ENCODE data around the gene OR5B2.

The OR5B2 gene

DNA sequence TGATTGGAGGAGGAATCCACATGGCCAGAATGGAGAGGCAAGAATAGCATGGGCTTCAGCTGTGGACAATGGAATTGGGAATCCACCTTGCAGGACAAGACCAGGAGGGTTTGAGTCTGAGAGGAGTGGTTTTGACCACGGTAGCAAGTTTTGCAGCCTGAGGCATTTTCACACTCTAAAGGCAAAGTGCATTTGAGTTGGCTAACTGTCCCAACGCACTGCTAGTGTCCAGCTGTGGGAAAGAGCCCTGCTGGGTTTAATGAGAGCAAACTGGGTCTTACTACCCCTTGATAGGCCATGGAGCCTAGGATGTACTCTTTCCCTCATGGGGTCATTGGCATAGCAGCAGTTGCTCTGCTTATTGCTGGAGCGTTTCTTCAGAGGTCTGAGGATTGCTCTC lies at the start of gene OR5B2:
TSS of gene OR5B2 (minus strand) at position 101 of the 400 bp plus-strand sequence. CDS start 4,860 bp downstream, outside the sequence.
- no peaks in the 10 kb centered on the region for H3K36me3 ChIP-seq (ENCODE audit: control insufficient read depth, insufficient read depth, low read length)
- H3K27ac ChIP-seq (ENCODE audit: low read depth, low read length) = no peak within 1 kb of the TSS
- no peaks in the 10 kb centered on the region for H3K9me3 ChIP-seq (ENCODE audit: control insufficient read depth, insufficient read depth, low read length)
- H3K9ac ChIP-seq (ENCODE audit: low read depth, low read length) = no peak within 1 kb of the TSS
- peaks cover 19% of the 10 kb centered on the region for H3K4me1 ChIP-seq (ENCODE audit: control insufficient read depth, insufficient read depth, low read length)
- H3K4me3 ChIP-seq (ENCODE audit: low read depth, low read length) = no peak within 1 kb of the TSS
- no peaks in the 10 kb centered on the region for H3K27me3 ChIP-seq (ENCODE audit: control insufficient read depth, insufficient read depth, low read length)

DNA sequence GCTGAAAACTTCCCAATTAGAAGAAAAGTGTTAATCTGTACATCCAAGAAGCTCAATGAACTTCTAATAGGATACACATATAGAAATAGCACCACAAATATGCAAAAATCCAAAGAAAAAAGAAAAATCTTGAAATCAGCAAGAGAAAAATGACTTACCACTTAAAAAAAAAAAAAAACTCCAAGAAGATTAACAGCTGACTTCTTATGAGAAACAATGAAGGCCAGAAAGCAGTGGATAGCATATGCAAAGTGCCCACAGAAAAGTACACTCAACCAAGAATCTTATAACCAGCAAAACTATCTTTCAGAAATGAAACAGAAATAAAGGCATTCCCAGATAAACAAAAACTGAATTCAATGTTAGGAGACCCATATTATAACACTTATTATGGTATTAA lies 44.0 kb upstream of the OR5B2 start:
- Histone ChIP-seq H3K36me3 (ENCODE audit: control insufficient read depth, insufficient read depth, low read length) (no peaks in the 10 kb centered on the region), H3K4me3 (ENCODE audit: low read depth, low read length) (no peak overlapping the region), H3K9me3 (ENCODE audit: control insufficient read depth, insufficient read depth, low read length) (peaks cover 41% of the 10 kb centered on the region), H3K4me1 (ENCODE audit: control insufficient read depth, insufficient read depth, low read length) (no peaks in the 10 kb centered on the region), H3K9ac (ENCODE audit: low read depth, low read length) (no peak overlapping the region), H3K27ac (ENCODE audit: low read depth, low read length) (no peak overlapping the region), H3K27me3 (ENCODE audit: control insufficient read depth, insufficient read depth, low read length) (no peaks in the 10 kb centered on the region)

DNA sequence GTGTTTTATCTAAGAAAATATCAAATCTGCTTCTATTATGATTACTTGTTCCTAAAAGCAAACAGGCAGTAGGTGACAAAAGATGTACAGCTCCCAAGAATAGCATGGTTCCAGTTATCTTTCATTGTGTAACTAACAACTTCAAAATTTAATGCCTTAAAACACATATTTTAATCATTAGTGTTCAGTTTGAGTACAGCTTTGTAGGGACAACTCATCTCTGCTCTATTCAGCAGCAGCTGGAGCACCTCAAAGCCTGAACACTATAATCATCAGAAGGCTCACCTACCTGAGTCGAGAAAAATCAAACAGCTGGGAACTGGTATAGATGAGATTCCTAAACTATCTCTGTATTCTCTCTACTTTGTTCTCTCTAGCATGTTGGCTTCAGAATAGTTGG lies 38.4 kb upstream of the OR5B2 start:
- Histone ChIP-seq H3K36me3 (ENCODE audit: control insufficient read depth, insufficient read depth, low read length) (no peaks in the 10 kb centered on the region), H3K27me3 (ENCODE audit: control insufficient read depth, insufficient read depth, low read length) (no peaks in the 10 kb centered on the region), H3K9me3 (ENCODE audit: control insufficient read depth, insufficient read depth, low read length) (peaks cover 23% of the 10 kb centered on the region), H3K4me1 (ENCODE audit: control insufficient read depth, insufficient read depth, low read length) (no peaks in the 10 kb centered on the region), H3K27ac (ENCODE audit: low read depth, low read length) (no peak overlapping the region), H3K9ac (ENCODE audit: low read depth, low read length) (no peak overlapping the region), H3K4me3 (ENCODE audit: low read depth, low read length) (no peak overlapping the region)

DNA sequence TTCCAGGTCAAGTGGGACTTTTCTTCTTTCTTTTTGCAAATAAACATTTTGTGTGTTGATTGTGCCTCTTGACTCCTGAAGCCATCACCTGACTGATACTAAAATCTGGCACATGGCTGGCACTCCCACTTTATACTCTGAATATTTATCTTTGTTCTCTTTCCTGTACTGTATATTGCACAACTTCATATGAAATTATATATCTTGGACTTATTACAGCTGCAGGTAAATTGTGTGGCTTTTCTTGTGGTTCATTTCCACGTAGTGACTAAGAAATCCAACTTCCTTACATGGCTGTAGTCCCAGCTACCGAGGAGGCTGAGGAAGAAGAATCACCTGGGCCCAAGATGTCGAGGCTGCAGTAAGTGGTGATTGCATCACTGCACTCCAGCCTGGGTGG lies 37.8 kb upstream of the OR5B2 start:
- Histone ChIP-seq H3K9ac (ENCODE audit: low read depth, low read length) (no peak overlapping the region), H3K4me3 (ENCODE audit: low read depth, low read length) (no peak overlapping the region), H3K27ac (ENCODE audit: low read depth, low read length) (no peak overlapping the region), H3K27me3 (ENCODE audit: control insufficient read depth, insufficient read depth, low read length) (no peaks in the 10 kb centered on the region), H3K4me1 (ENCODE audit: control insufficient read depth, insufficient read depth, low read length) (no peaks in the 10 kb centered on the region), H3K36me3 (ENCODE audit: control insufficient read depth, insufficient read depth, low read length) (no peaks in the 10 kb centered on the region), H3K9me3 (ENCODE audit: control insufficient read depth, insufficient read depth, low read length) (peaks cover 18% of the 10 kb centered on the region)

DNA sequence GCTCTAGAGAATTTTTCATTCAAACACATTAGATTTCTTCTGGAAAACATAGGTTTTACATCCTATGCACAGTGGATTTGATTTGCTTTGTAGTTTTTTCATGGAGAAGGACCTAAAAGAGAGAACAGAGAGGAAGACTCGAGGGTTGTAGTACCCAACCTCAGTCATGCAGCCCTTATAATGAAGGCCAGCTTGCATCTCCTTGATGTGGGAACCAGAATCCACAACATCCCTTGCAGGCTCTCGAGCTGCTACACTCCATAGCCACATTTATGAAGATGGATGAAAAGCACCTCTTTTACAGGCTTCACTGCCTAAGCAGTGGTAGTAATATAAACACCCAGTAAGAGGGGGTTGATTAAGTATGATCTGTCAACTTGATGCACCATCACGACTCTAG lies 23.7 kb upstream of the OR5B2 start:
- Histone ChIP-seq H3K27me3 (ENCODE audit: control insufficient read depth, insufficient read depth, low read length) (no peaks in the 10 kb centered on the region), H3K27ac (ENCODE audit: low read depth, low read length) (no peak overlapping the region), H3K4me3 (ENCODE audit: low read depth, low read length) (no peak overlapping the region), H3K9ac (ENCODE audit: low read depth, low read length) (no peak overlapping the region), H3K36me3 (ENCODE audit: control insufficient read depth, insufficient read depth, low read length) (no peaks in the 10 kb centered on the region), H3K4me1 (ENCODE audit: control insufficient read depth, insufficient read depth, low read length) (no peaks in the 10 kb centered on the region), H3K9me3 (ENCODE audit: control insufficient read depth, insufficient read depth, low read length) (no peaks in the 10 kb centered on the region)

DNA sequence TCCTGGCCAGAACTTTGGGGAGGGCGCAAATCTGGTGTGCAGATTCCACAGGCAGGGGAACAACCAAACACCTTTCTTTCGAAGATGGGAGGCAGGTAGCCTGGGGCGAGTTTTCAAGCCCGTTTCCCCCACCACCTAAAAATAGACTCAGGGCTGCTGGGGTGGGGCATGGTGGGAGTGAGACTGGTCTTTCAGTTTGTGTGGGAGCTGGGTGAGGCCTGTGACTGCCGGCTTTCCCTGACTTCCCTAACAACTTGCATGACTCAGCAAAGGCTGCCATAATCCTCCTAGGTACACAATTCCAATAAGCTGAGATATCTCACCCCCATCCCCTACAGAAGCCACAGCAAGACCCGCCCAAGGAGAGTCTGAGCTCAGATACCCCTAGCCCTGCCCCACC lies 18.4 kb upstream of the OR5B2 start:
- Histone ChIP-seq H3K27ac (ENCODE audit: low read depth, low read length) (no peak overlapping the region), H3K9ac (ENCODE audit: low read depth, low read length) (no peak overlapping the region)

DNA sequence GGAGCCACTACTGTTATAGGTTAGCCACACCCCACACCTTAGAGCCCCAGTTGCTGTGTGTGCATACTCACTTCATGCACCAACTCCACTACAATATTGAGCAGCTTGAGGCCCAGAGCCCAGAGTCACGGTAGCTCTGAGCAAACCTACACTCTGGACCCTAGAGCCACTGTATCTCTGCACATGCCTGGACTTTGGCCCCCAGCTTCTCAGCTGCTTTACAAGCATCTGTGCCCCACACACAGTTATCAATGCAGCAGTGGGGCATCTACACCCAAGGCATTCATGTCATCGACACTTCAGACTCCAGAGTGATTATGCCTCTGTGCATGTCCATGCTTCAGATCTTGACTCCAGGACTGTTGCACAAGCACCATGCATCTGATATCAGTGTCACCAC lies 16.4 kb upstream of the OR5B2 start:
- H3K9me3 ChIP-seq (ENCODE audit: control insufficient read depth, insufficient read depth, low read length) = peaks cover 4% of the 10 kb centered on the region; the same call in 1 of the 2 replicates
- H3K27ac ChIP-seq (ENCODE audit: low read depth, low read length) = no peak overlapping the region
- no peak overlapping the region for H3K4me3 ChIP-seq (ENCODE audit: low read depth, low read length)
- H3K27me3 ChIP-seq (ENCODE audit: control insufficient read depth, insufficient read depth, low read length) = no peaks in the 10 kb centered on the region
- H3K4me1 ChIP-seq (ENCODE audit: control insufficient read depth, insufficient read depth, low read length) = no peaks in the 10 kb centered on the region
- H3K36me3 ChIP-seq (ENCODE audit: control insufficient read depth, insufficient read depth, low read length) = no peaks in the 10 kb centered on the region
- H3K9ac ChIP-seq (ENCODE audit: low read depth, low read length) = no peak overlapping the region

More for the DNA sequence above, 18.4 kb upstream of the OR5B2 start:
- Histone ChIP-seq H3K27me3 (ENCODE audit: control insufficient read depth, insufficient read depth, low read length) (no peaks in the 10 kb centered on the region), H3K36me3 (ENCODE audit: control insufficient read depth, insufficient read depth, low read length) (no peaks in the 10 kb centered on the region), H3K9me3 (ENCODE audit: control insufficient read depth, insufficient read depth, low read length) (peaks cover 4% of the 10 kb centered on the region; the same call in 1 of the 2 replicates), H3K4me3 (ENCODE audit: low read depth, low read length) (no peak overlapping the region), H3K4me1 (ENCODE audit: control insufficient read depth, insufficient read depth, low read length) (no peaks in the 10 kb centered on the region)

DNA sequence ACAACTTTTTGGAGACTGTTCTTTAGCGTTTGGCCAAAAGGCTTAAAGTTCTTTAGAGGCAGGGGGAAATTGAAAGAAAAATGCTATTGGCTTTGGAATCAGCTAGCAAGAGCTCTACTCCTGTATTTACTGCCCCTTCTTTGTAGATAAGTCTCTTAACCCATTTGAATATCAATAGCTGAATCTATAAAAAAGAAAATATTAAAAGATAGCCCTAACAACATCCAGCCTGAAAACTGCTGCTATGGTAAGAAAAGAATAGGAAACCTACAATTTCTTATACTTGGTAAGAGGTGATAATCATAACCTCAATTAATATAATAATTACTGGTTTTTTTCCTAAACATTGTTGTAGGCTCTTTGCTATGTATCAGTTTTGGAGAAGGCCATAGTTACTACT lies 14.2 kb upstream of the OR5B2 start, which contains the start of gene OR5B12:
TSS of gene OR5B12 (minus strand) at position 101 of the 400 bp plus-strand sequence. CDS start 2,085 bp downstream, outside the sequence.
- H3K4me3 ChIP-seq (ENCODE audit: low read depth, low read length) = no peak within 1 kb of the TSS
- no peak within 1 kb of the TSS for H3K27ac ChIP-seq (ENCODE audit: low read depth, low read length)
- H3K9me3 ChIP-seq (ENCODE audit: control insufficient read depth, insufficient read depth, low read length) = peaks cover 6% of the 10 kb centered on the region; the same call in 1 of the 2 replicates
- H3K27me3 ChIP-seq (ENCODE audit: control insufficient read depth, insufficient read depth, low read length) = no peaks in the 10 kb centered on the region
- no peak within 1 kb of the TSS for H3K9ac ChIP-seq (ENCODE audit: low read depth, low read length)
- H3K36me3 ChIP-seq (ENCODE audit: control insufficient read depth, insufficient read depth, low read length) = no peaks in the 10 kb centered on the region
- H3K4me1 ChIP-seq (ENCODE audit: control insufficient read depth, insufficient read depth, low read length) = no peaks in the 10 kb centered on the region

DNA sequence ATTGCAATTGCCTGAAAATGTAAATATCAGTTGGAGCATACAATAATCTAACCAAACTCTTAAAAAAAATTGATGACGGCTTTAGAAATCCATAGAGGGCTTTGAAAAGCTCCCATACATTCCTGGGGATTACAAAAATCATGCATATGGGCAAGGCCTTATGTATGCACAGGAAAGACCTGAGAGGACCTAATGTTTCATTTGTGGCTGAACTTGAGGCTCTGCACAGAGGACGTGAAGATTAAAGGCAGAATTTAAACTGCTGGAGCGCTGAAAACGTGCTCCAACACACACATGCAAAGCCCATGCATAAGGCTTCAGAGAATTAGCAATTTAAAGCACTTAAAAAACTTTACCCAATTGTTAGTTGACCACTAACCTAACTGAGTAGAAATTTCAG lies 10.6 kb upstream of the OR5B2 start:
- Histone ChIP-seq H3K36me3 (ENCODE audit: control insufficient read depth, insufficient read depth, low read length) (no peaks in the 10 kb centered on the region), H3K9ac (ENCODE audit: low read depth, low read length) (no peak overlapping the region), H3K9me3 (ENCODE audit: control insufficient read depth, insufficient read depth, low read length) (peaks cover 10% of the 10 kb centered on the region; the same call in 1 of the 2 replicates), H3K4me3 (ENCODE audit: low read depth, low read length) (no peak overlapping the region), H3K4me1 (ENCODE audit: control insufficient read depth, insufficient read depth, low read length) (no peaks in the 10 kb centered on the region), H3K27me3 (ENCODE audit: control insufficient read depth, insufficient read depth, low read length) (no peaks in the 10 kb centered on the region), H3K27ac (ENCODE audit: low read depth, low read length) (no peak overlapping the region)

DNA sequence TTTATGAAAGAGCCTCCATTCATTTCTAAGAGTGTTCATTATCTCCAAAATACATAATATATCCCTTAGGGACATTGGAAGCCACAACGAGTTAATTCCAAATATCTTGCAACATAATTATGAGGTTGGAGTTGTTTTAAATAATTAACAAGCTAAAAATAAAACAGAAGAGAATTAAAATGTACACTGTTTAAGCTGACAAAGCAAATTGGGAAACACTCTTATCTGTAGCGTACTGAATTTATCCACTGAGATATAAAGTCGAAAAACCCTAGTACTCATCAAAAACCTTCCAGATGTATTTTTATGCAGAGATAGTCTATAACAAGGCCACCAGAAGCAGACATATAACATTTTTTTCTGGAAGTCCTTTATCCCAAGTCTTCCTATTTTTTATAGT lies 6.3 kb upstream of the OR5B2 start:
- Histone ChIP-seq H3K27ac (ENCODE audit: low read depth, low read length) (no peak overlapping the region), H3K36me3 (ENCODE audit: control insufficient read depth, insufficient read depth, low read length) (no peaks in the 10 kb centered on the region), H3K9ac (ENCODE audit: low read depth, low read length) (no peak overlapping the region), H3K27me3 (ENCODE audit: control insufficient read depth, insufficient read depth, low read length) (no peaks in the 10 kb centered on the region), H3K4me1 (ENCODE audit: control insufficient read depth, insufficient read depth, low read length) (no peaks in the 10 kb centered on the region), H3K4me3 (ENCODE audit: low read depth, low read length) (no peak overlapping the region), H3K9me3 (ENCODE audit: control insufficient read depth, insufficient read depth, low read length) (peaks cover 10% of the 10 kb centered on the region; the same call in 1 of the 2 replicates)

DNA sequence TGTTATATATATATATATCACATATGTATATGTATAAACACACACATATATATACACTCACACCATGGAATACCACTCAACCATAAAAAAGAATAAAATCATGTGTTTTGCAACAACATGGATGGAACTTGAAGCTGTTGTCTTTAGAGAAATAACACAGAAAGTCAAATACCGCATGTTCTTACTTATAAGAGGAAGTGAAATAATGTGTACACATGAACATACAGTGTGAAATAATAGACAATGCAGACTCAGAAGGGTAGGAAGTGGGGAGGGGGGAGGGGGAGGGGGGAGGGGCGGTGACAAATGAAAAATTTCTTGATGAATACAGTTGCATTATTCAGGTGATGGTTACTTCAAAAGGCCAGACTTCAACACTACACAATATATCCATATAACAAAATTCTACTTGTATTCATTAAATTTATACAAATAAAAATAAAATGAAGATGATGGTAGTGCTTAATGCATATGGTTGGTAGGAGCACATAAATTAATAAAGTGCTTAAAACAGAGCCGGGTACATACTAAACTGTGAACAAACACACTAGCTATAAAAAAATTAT lies 5.8 kb upstream of the OR5B2 start:
- H3K27me3 ChIP-seq (ENCODE audit: control insufficient read depth, insufficient read depth, low read length) = no peaks in the 10 kb centered on the region
- no peaks in the 10 kb centered on the region for H3K4me1 ChIP-seq (ENCODE audit: control insufficient read depth, insufficient read depth, low read length)
- no peaks in the 10 kb centered on the region for H3K36me3 ChIP-seq (ENCODE audit: control insufficient read depth, insufficient read depth, low read length)
- H3K27ac ChIP-seq (ENCODE audit: low read depth, low read length) = no peak overlapping the region
- H3K9me3 ChIP-seq (ENCODE audit: control insufficient read depth, insufficient read depth, low read length) = peaks cover 10% of the 10 kb centered on the region; the same call in 1 of the 2 replicates
- no peak overlapping the region for H3K4me3 ChIP-seq (ENCODE audit: low read depth, low read length)
- H3K9ac ChIP-seq (ENCODE audit: low read depth, low read length) = no peak overlapping the region

Measured in HUES48 (cell line).